ENCODE data around the gene EFCAB12. TPM values are rescaled to one million over a fixed set of nuclear protein-coding genes. Genes with fewer than 3 reads are reported as not detected.

Gene EFCAB12
- total and polyA plus RNA-seq, 2 of the 13 experiments (the other 11 are each of a cell fraction or from before 2014, with no cell fraction given): 0.31 to 2.4 TPM

- TF ChIP-seq PAXIP1 (CRISPR knock-in tag; conservative IDR thresholded peaks at IDR 0.05) (no peak), ZBTB40 (IDR thresholded peaks at IDR 0.05) (no peak), ZBTB40 (CRISPR knock-in tag; IDR thresholded peaks at IDR 0.05) (no peak), RAD51 (IDR thresholded peaks at IDR 0.05; ENCODE audit: borderline replicate concordance) (no peak), STAT6 (CRISPR knock-in tag; IDR thresholded peaks at IDR 0.05; ENCODE audit: borderline replicate concordance) (no peak)
These were observed 5.1 kb upstream of the EFCAB12 start (continued) for GRCh38 chr3:129433565-129433964.

All from HepG2 (cell line).